Transverse colon (tissue), 4 donors: ENCODE data around the gene VPS13C. TPM values are rescaled to one million over a fixed set of nuclear protein-coding genes. Genes with fewer than 3 reads are reported as not detected.

Source experiments
- DNase-seq: peaks from one replicate; pipeline ENCODE4 v3.0.0-alpha.2; 2019
- H3K27ac ChIP-seq, 4 donors: fragments of 200-600 bp; sonication (generic); 2 replicates each; pipeline ENCODE4 v1.5.1; 2016 to 2018; ENCODE audit warnings: inconsistent platforms in 4 of 4
- H3K27me3 ChIP-seq: fragments of 200-600 bp; sonication (generic); 2 replicates; pipeline ENCODE4 v1.5.1; 2017; ENCODE audit warnings: inconsistent platforms
- H3K36me3 ChIP-seq, 4 donors: fragments of 200-600 bp; sonication (generic); 2 replicates each; pipeline ENCODE4 v1.5.1; 2017 to 2019; ENCODE audit warnings: inconsistent platforms in 4 of 4
- H3K4me1 ChIP-seq, 4 donors: fragments of 200-600 bp; sonication (generic); 2 replicates each; pipeline ENCODE4 v1.5.1; 2017 to 2020; ENCODE audit warnings: inconsistent platforms in 4 of 4
- H3K4me3 ChIP-seq, 4 donors: fragments of 200-600 bp; sonication (generic); 1 replicate in 1 of 4; 2 replicates in 3 of 4; pipeline versions ENCODE4 v1.5.1 to v1.6.1; 2017 to 2019; ENCODE audit warnings: inconsistent platforms in 4 of 4
- H3K9me3 ChIP-seq, 2 donors: fragments of 200-600 bp; sonication (generic); 2 replicates each; pipeline ENCODE4 v1.5.1; 2017 to 2019; ENCODE audit warnings: inconsistent platforms in 2 of 2
- CTCF ChIP-seq, 5 experiments: fragments of 200-600 bp in 3 of 5; fragments of 450-650 bp in 2 of 5; sonication (generic) in 3 of 5; IDR thresholded peaks; 1 replicate in 2 of 5; 2 replicates in 3 of 5; pipeline ENCODE4 v1.5.1; 2016 to 2017; ENCODE audit warnings: antibody characterized with exemption in 5 of 5, inconsistent platforms in 3 of 5, mild to moderate bottlenecking in 2 of 5, moderate library complexity in 1 of 5
- EP300 ChIP-seq: sonication (generic); formaldehyde crosslinking; IDR thresholded peaks from one replicate; pipeline ENCODE4 v1.6.1; 2017; ENCODE audit warnings: antibody characterized with exemption, low read depth
- POLR2A ChIP-seq: fragments of 450-650 bp; IDR thresholded peaks from one replicate; pipeline ENCODE4 v1.6.1; 2016; ENCODE audit warnings: antibody characterized with exemption, mild to moderate bottlenecking, moderate library complexity
- POLR2AphosphoS5 ChIP-seq, 3 donors: sonication (generic); formaldehyde crosslinking; IDR thresholded peaks; one replicate each; pipeline ENCODE4 v1.6.1; 2016; ENCODE audit warnings: antibody characterized with exemption in 3 of 3
- WGBS, 2 donors: methylation state at CpG; one replicate each; pipeline ENCODE4 v1.1.5; 2018; ENCODE audit warnings: low coverage in 1 of 2; 5-methylcytosine and 5-hydroxymethylcytosine counted together
- in situ Hi-C, 4 donors: fragments of 200-750 bp; cut with MboI; loops; one replicate each; pipeline versions ENCODE4 v1.15.0 to v1.15.1; 2017; ENCODE audit warnings: low sequenced_read_pairs in 3 of 4, low pct_ligation_motif_present in 1 of 4, low pct_unique_long_range_greater_than_20kb in 1 of 4
- intact Hi-C: fragments of 100-400 bp; cut with DNase I; formaldehyde crosslinking; loops from one replicate; pipeline ENCODE4 v1.15.1; 2023; ENCODE audit warnings: low total_unique reads
- total RNA-seq, 4 donors: library from RNA; depleted of rRNA; stranded (reverse); fragments of >200 nt; gene quantifications; one replicate each; pipeline ENCODE4 v1.1.0, GENCODE V29; 2016

VPS13C gene
- total RNA-seq, 4 donors from 2014 or later: 48.3 to 105 (median 73.2) TPM

DNA sequence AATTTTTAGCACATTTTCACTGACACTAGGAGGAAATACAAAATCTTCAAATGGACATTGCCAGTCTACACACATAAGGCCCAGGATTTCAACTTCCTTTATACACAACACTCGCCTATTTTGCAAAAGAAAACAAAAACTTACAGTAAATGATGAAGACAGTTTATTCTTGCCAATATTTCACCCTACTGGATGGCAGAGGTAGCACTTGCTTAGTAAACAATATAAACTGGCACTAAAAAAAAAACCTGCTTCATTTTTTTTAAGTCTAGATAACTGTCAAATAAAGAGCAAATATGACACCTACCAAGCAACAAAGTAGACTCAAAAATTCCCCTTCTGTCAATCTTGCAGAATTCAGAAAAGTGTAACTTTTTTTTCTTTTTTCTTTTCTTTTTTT is 204.0 kb downstream of the VPS13C start:
- in situ Hi-C loops: loop anchor here in 1 of 4 donors (25.0 kb wide), 1 partner anchor 456 kb away; no protein-coding TSS in a partner anchor
- Histone ChIP-seq H3K9me3 (no peaks in the 10 kb centered on the region), H3K4me3 (no peak overlapping the region), H3K27ac (no peak overlapping the region), H3K36me3 (peaks cover 0 to 8% (median under 1%) of the 10 kb centered on the region in 4 donors), H3K27me3 (no peaks in the 10 kb centered on the region), H3K4me1 (no peaks in the 10 kb centered on the region)
- WGBS, 2 donors: 75 to 88% methylated on average over 1 of the region's 1 CpG
- TF ChIP-seq POLR2A (no peak), CTCF (IDR thresholded peaks at IDR 0.05) (no peak), POLR2AphosphoS5 (IDR thresholded peaks at IDR 0.05) (no peak), EP300 (no peak)
- DNase-seq: no peak
- intact Hi-C loops: no loop called here

- 83 to 96% methylated on average over 1 of the region's 1 CpG for WGBS, 2 donors
- peaks cover 0 to 8% (median 0%) of the 10 kb centered on the region in 4 donors for H3K36me3 ChIP-seq
- in situ Hi-C loops: loop anchor here in 1 of 4 donors (25.0 kb wide), 1 partner anchor 459 kb away; no protein-coding TSS in a partner anchor
- intact Hi-C loops: no loop called here
- DNase-seq: no peak
- no peaks in the 10 kb centered on the region for H3K4me1 ChIP-seq
- H3K4me3 ChIP-seq: no peak overlapping the region
- H3K27ac ChIP-seq: no peak overlapping the region
- H3K9me3 ChIP-seq: no peaks in the 10 kb centered on the region
- no peaks in the 10 kb centered on the region for H3K27me3 ChIP-seq
- TF ChIP-seq CTCF (IDR thresholded peaks at IDR 0.05) (no peak), POLR2A (no peak), POLR2AphosphoS5 (IDR thresholded peaks at IDR 0.05) (no peak), EP300 (no peak)
These were observed 207.1 kb downstream of the VPS13C start for GRCh38 chr15:61853195-61853594.

- H3K27ac ChIP-seq: no peak overlapping the region
- in situ Hi-C loops (loop anchor here in 1 of 4 donors (25.0 kb wide), 1 partner anchor 460 kb away; no protein-coding TSS in a partner anchor), intact Hi-C loops (no loop called here)
- H3K9me3 ChIP-seq: no peaks in the 10 kb centered on the region
- H3K36me3 ChIP-seq: peaks cover 0 to 8% (median 0%) of the 10 kb centered on the region in 4 donors
- no peak for TF ChIP-seq EP300
- no peak for TF ChIP-seq POLR2AphosphoS5 (IDR thresholded peaks at IDR 0.05)
- TF ChIP-seq CTCF (IDR thresholded peaks at IDR 0.05): no peak
- no peak for TF ChIP-seq POLR2A
- H3K4me1 ChIP-seq: no peaks in the 10 kb centered on the region
- no peak overlapping the region for H3K4me3 ChIP-seq
- DNase-seq: no peak
- 70 to 100% methylated on average over 1 to 4 of the region's 4 CpGs for WGBS, 2 donors
- no peaks in the 10 kb centered on the region for H3K27me3 ChIP-seq
These were observed 208.3 kb downstream of the VPS13C start for GRCh38 chr15:61851955-61852354.

GRCh38 chr15:61849447-61849846 is 210.8 kb downstream of the VPS13C start:
- TF ChIP-seq POLR2A (no peak), EP300 (no peak), POLR2AphosphoS5 (IDR thresholded peaks at IDR 0.05) (no peak), CTCF (IDR thresholded peaks at IDR 0.05) (no peak)
- Histone ChIP-seq H3K9me3 (no peaks in the 10 kb centered on the region), H3K4me1 (no peaks in the 10 kb centered on the region), H3K27ac (no peak overlapping the region), H3K36me3 (peaks cover 0 to 6% (median 0%) of the 10 kb centered on the region in 4 donors), H3K4me3 (no peak overlapping the region), H3K27me3 (no peaks in the 10 kb centered on the region)
- in situ Hi-C loops (loop anchor here in 3 of 4 donors (25.0 kb wide), 3 partner anchors 687 to 1337 kb away; no protein-coding TSS in a partner anchor), intact Hi-C loops (loop anchor here (10.0 kb wide), 1 partner anchor 1495 kb away; no protein-coding TSS in a partner anchor)
- WGBS, 2 donors: 67% methylated on average over 1 of the region's 1 CpG; no CpG with 5 or more reads in 1 of the 2 donors
- no peak for DNase-seq
